H1 (cell line): ENCODE results near the gene ANO2. TPM values are rescaled to one million over a fixed set of nuclear protein-coding genes. Genes with fewer than 3 reads are reported as not detected.

Source experiments
- CTCF ChIA-PET: fragments of 300-600 bp; sonication (Branson Sonifier 250); formaldehyde crosslinking; loops from one replicate; lab custom pipeline; 2021; ENCODE audit not compliant: partially characterized antibody; lab: Charles Lee
- POLR2A ChIA-PET: fragments of 300-600 bp; sonication (Branson Sonifier 250); formaldehyde crosslinking; loops from one replicate; lab custom pipeline; 2021; ENCODE audit warnings: inconsistent platforms; ENCODE audit not compliant: partially characterized antibody; lab: Charles Lee
- DNase-seq, 2 experiments: peaks; one replicate each; pipeline versions ENCODE4 v3.0.0 to v3.0.0-alpha.2; 2010 to 2022; ENCODE audit warnings: low spot score in 2 of 2, low read depth in 1 of 2, mixed read lengths in 1 of 2
- FAIRE-seq: peaks from 2 replicates; lab custom pipeline; 2011; peaks lifted over from hg19 to GRCh38; lab: Jason Lieb, UNC
- H2AFZ ChIP-seq: 2 replicates; pipeline ENCODE4 v1.8.1; 2012; ENCODE audit warnings: low read length, inconsistent platforms
- H2AK5ac ChIP-seq: 2 replicates; pipeline ENCODE4 v1.6.1; 2013; ENCODE audit warnings: low read depth, low read length
- H2BK120ac ChIP-seq: replicated peaks from 2 replicates; pipeline ENCODE3; 2013; ENCODE audit warnings: low read depth, low read length, inconsistent platforms
- H2BK12ac ChIP-seq: 2 replicates; pipeline ENCODE4 v1.6.1; 2013; ENCODE audit warnings: low read depth, low read length
- H2BK15ac ChIP-seq: 2 replicates; pipeline ENCODE4 v1.6.1; 2013; ENCODE audit warnings: low read length
- H2BK20ac ChIP-seq: 2 replicates; pipeline ENCODE4 v1.6.1; 2013; ENCODE audit warnings: low read length
- H2BK5ac ChIP-seq: 2 replicates; pipeline ENCODE4 v1.6.1; 2013; ENCODE audit warnings: low read depth, low read length
- H3K14ac ChIP-seq: 2 replicates; pipeline ENCODE4 v1.6.1; 2013; ENCODE audit warnings: inconsistent platforms; ENCODE audit not compliant: insufficient read length
- H3K18ac ChIP-seq: 2 replicates; pipeline ENCODE4 v1.6.1; 2013; ENCODE audit warnings: low read length; ENCODE audit errors: extremely low read depth
- H3K23ac ChIP-seq: 2 replicates; pipeline ENCODE4 v1.6.1; 2013; ENCODE audit warnings: inconsistent platforms; ENCODE audit not compliant: insufficient read length
- H3K23me2 ChIP-seq: 2 replicates; pipeline ENCODE4 v1.6.1; 2013; ENCODE audit warnings: low read depth, low read length
- H3K27ac ChIP-seq: 2 replicates; pipeline ENCODE4 v1.6.1; 2011; ENCODE audit warnings: low read depth, low read length, inconsistent platforms
- H3K27me3 ChIP-seq, 4 experiments: replicated peaks in 1 of 4; 1 replicate in 1 of 4; 2 replicates in 3 of 4; pipeline versions ENCODE4 v1.6.1 to v1.8.1; 2011 to 2013; ENCODE audit warnings: low read length in 3 of 4, mild to moderate bottlenecking in 3 of 4, inconsistent platforms in 2 of 4, mixed read lengths in 2 of 4, moderate library complexity in 1 of 4; ENCODE audit not compliant: control insufficient read depth in 3 of 4, insufficient read depth in 3 of 4; ENCODE audit errors: extremely low read depth in 1 of 4
- H3K36me3 ChIP-seq, 4 experiments: 2 replicates each; pipeline versions ENCODE4 v1.6.1 to v1.8.1; 2011 to 2013; ENCODE audit warnings: mild to moderate bottlenecking in 4 of 4, low read length in 3 of 4, moderate library complexity in 2 of 4, control low read depth in 1 of 4, inconsistent platforms in 1 of 4; ENCODE audit not compliant: insufficient read depth in 4 of 4, control insufficient read depth in 2 of 4
- H3K4ac ChIP-seq: replicated peaks from 2 replicates; pipeline ENCODE3; 2013; ENCODE audit warnings: low read length, low read depth, mixed read lengths, inconsistent platforms; ENCODE audit not compliant: insufficient read length
- H3K4me1 ChIP-seq, 4 experiments: replicated peaks in 1 of 4; 1 replicate in 1 of 4; 2 replicates in 3 of 4; pipeline versions ENCODE4 v1.6.1 to v1.8.1; 2011 to 2013; ENCODE audit warnings: low read length in 3 of 4, inconsistent platforms in 2 of 4, mixed read lengths in 1 of 4; ENCODE audit not compliant: insufficient read depth in 4 of 4, control insufficient read depth in 3 of 4
- H3K4me2 ChIP-seq, 2 experiments: 2 replicates each; pipeline versions ENCODE4 v1.6.1 to v1.8.1; 2011 to 2013; ENCODE audit warnings: low read depth in 2 of 2, low read length in 2 of 2, control low read depth in 1 of 2, inconsistent platforms in 1 of 2, mild to moderate bottlenecking in 1 of 2; ENCODE audit not compliant: insufficient read depth in 1 of 2
- H3K4me3 ChIP-seq, 4 experiments: fragments of 200-600, 300-600 bp in 1 of 4; sonication (generic), shearing (Covaris generic), sonication (Bioruptor Twin) in 1 of 4; 2 replicates each; pipeline versions ENCODE4 v1.5.1 to v1.8.1; 2011 to 2016; ENCODE audit warnings: low read length in 4 of 4, low read depth in 3 of 4, control low read depth in 2 of 4, inconsistent platforms in 2 of 4, mild to moderate bottlenecking in 2 of 4, mixed read lengths in 1 of 4, moderate library complexity in 1 of 4; ENCODE audit not compliant: insufficient read depth in 2 of 4; ENCODE audit errors: extremely low read depth in 1 of 4
- H3K56ac ChIP-seq: replicated peaks from 2 replicates; pipeline ENCODE3; 2013; ENCODE audit warnings: low read depth, mild to moderate bottlenecking, mixed read lengths, low read length, inconsistent platforms; ENCODE audit not compliant: insufficient read length
- H3K79me1 ChIP-seq: 2 replicates; pipeline ENCODE4 v1.6.1; 2013; ENCODE audit warnings: low read depth, low read length, control low read depth
- H3K79me2 ChIP-seq, 2 experiments: 2 replicates each; pipeline versions ENCODE4 v1.6.1 to v1.8.1; 2012 to 2013; ENCODE audit warnings: low read length in 2 of 2, mild to moderate bottlenecking in 2 of 2, inconsistent platforms in 1 of 2; ENCODE audit not compliant: insufficient read depth in 2 of 2, control insufficient read depth in 1 of 2
- H3K9ac ChIP-seq, 4 experiments: replicated peaks in 1 of 4; 1 replicate in 1 of 4; 2 replicates in 3 of 4; pipeline versions ENCODE4 v1.6.1 to v1.8.1; 2011 to 2013; ENCODE audit warnings: low read depth in 3 of 4, low read length in 3 of 4, control low read depth in 2 of 4, mild to moderate bottlenecking in 2 of 4, moderate library complexity in 2 of 4, inconsistent platforms in 1 of 4; ENCODE audit errors: extremely low read depth in 1 of 4
- H3K9me3 ChIP-seq, 2 experiments: 2 replicates each; pipeline versions ENCODE4 v1.6.1 to v1.8.1; 2012 to 2013; ENCODE audit warnings: mild to moderate bottlenecking in 2 of 2, moderate library complexity in 2 of 2, control low read depth in 1 of 2, inconsistent platforms in 1 of 2, low read depth in 1 of 2, low read length in 1 of 2, mixed read lengths in 1 of 2; ENCODE audit not compliant: insufficient read depth in 2 of 2
- H4K20me1 ChIP-seq, 2 experiments: replicated peaks in 1 of 2; 2 replicates each; pipeline versions ENCODE3 to v1.8.1; 2011 to 2013; ENCODE audit warnings: inconsistent platforms in 2 of 2, low read length in 2 of 2, mild to moderate bottlenecking in 1 of 2; ENCODE audit not compliant: insufficient read depth in 2 of 2, control insufficient read depth in 1 of 2
- H4K5ac ChIP-seq: 2 replicates; pipeline ENCODE4 v1.6.1; 2013; ENCODE audit warnings: low read length, low read depth, mixed read lengths, inconsistent platforms; ENCODE audit not compliant: insufficient read length
- H4K8ac ChIP-seq: 2 replicates; pipeline ENCODE4 v1.8.0; 2013; ENCODE audit warnings: mild to moderate bottlenecking, moderate library complexity, low read length, inconsistent platforms; ENCODE audit not compliant: insufficient read depth; ENCODE audit errors: extremely low read depth
- H4K91ac ChIP-seq: replicated peaks from 2 replicates; pipeline ENCODE3; 2013; ENCODE audit warnings: low read length, mixed read lengths, inconsistent platforms; ENCODE audit not compliant: insufficient read length
- CEBPB ChIP-seq: IDR thresholded peaks from 2 replicates; pipeline ENCODE4 v1.6.1; 2012; ENCODE audit warnings: low read depth, low read length
- CTCF ChIP-seq, 3 experiments: IDR thresholded peaks; 1 replicate in 2 of 3; 2 replicates in 1 of 3; pipeline versions ENCODE4 v1.5.1 to v1.6.1; 2011; ENCODE audit warnings: low read length in 3 of 3, mild to moderate bottlenecking in 3 of 3, inconsistent platforms in 2 of 3, low read depth in 1 of 3, moderate library complexity in 1 of 3; ENCODE audit not compliant: insufficient read depth in 1 of 3; ENCODE audit errors: control extremely low read depth in 1 of 3
- EZH2 ChIP-seq: fragments of 200-600 bp; sonication (generic); IDR thresholded peaks from 2 replicates; pipeline ENCODE4 v1.7.1; 2012; ENCODE audit warnings: low read depth, mild to moderate bottlenecking, moderate library complexity, low read length, inconsistent platforms; ENCODE audit not compliant: severe bottlenecking
- KDM5A ChIP-seq: fragments of 200-600 bp; IDR thresholded peaks from 2 replicates; pipeline ENCODE4 v1.7.1; 2012; ENCODE audit warnings: mild to moderate bottlenecking, low read length, inconsistent platforms, mixed read lengths
- PHF8 ChIP-seq: fragments of 200-600 bp; sonication (generic); conservative IDR thresholded peaks from 2 replicates; pipeline ENCODE4 v1.7.1; 2012; ENCODE audit warnings: low read depth, mild to moderate bottlenecking, inconsistent platforms, low read length, moderate library complexity
- SP1 ChIP-seq: IDR thresholded peaks from 2 replicates; pipeline ENCODE4 v1.6.1; 2011; ENCODE audit warnings: low read depth, low read length
- WGBS, 2 experiments: shearing (Covaris generic) in 1 of 2; methylation state at CpG; one replicate each; pipeline versions ENCODE4 v1.1.6 to v1.1.7; 2013 to 2015; ENCODE audit warnings: low lambda C conversion rate in 2 of 2, mixed read lengths in 2 of 2, inconsistent platforms in 1 of 2, low coverage in 1 of 2, missing lambda C conversion rate in 1 of 2; ENCODE audit not compliant: insufficient replicate concordance in 2 of 2, insufficient coverage in 1 of 2, insufficient read length in 1 of 2; ENCODE audit errors: extremely low coverage in 1 of 2, missing lambda C conversion rate in 1 of 2; 5-methylcytosine and 5-hydroxymethylcytosine counted together
- polyA plus RNA-seq, 7 experiments: library from polyadenylated mRNA; depleted of rRNA in 3 of 7; stranded (reverse) in 5 of 7; unstranded in 2 of 7; fragments of >200 nt in 5 of 7; fragments of 200-250 nt in 2 of 7; gene quantifications; 1 replicate in 5 of 7; 2 replicates in 1 of 7; 4 replicates in 1 of 7; pipeline versions ENCODE4 v1.2.1 to v1.2.3, GENCODE V29; 2011 to 2013; ENCODE audit warnings: missing spikeins in 2 of 7, mixed read lengths in 2 of 7
- total RNA-seq: library from RNA; stranded (reverse); fragmentation: NEBNext Ultra II Directional; extraction: Animal tissue kit (Norgen Biotek cat#: 25700); gene quantifications from 2 replicates; pipeline ENCODE4 v1.2.1, GENCODE V29; 2021

Gene ANO2
- total and polyA plus RNA-seq, 2 of the 8 experiments (the other 6 are each of a cell fraction or from before 2014, with no cell fraction given) = 1.9 to 5.5 TPM

- Histone ChIP-seq H4K5ac (no peak overlapping the region), H3K27me3 (0 out of 7 replicates have a peak, but pooled peaks cover 0 to 3% (median 0%) of the 10 kb centered on the region in 4 experiments), H4K8ac (no peak overlapping the region), H3K9me3 (no peaks in the 10 kb centered on the region), H3K4ac (no peak overlapping the region), H3K79me1 (no peaks in the 10 kb centered on the region), H2BK5ac (no peak overlapping the region), H3K18ac (no peak overlapping the region), H3K36me3 (no peaks in the 10 kb centered on the region), H2AFZ (no peak overlapping the region), H4K20me1 (peaks cover 0 to 4% of the 10 kb centered on the region in 2 experiments), H2BK120ac (no peak overlapping the region), H3K23ac (no peak overlapping the region), H3K27ac (no peak overlapping the region), H2BK12ac (no peak overlapping the region), H3K23me2 (no peaks in the 10 kb centered on the region), H3K4me2 (no peak overlapping the region), H3K79me2 (no peaks in the 10 kb centered on the region), H3K56ac (no peak overlapping the region), H2BK20ac (no peak overlapping the region), H4K91ac (no peak overlapping the region), H2BK15ac (no peak overlapping the region), H3K4me1 (peaks cover 3 to 6% (median 5%) of the 10 kb centered on the region in 4 experiments; a peak in 4 of 7 replicates), H2AK5ac (no peak overlapping the region), H3K9ac (no peak overlapping the region), H3K4me3 (no peak overlapping the region), H3K14ac (no peak overlapping the region)
- POLR2A ChIA-PET = interaction anchor here (1.4 kb wide), 1 partner anchor 8 kb away, joined by 3 read pairs; no protein-coding TSS in a partner anchor
- no peak for DNase-seq
- CTCF ChIA-PET = interaction anchor here (0.9 to 1.9 kb wide), 10 partner anchors 10 to 156 kb away, joined by 3 to 6 read pairs (median 4); partner anchors contain the start of gene ANO2
- 91% methylated on average over 5 of the region's 5 CpGs; no CpG with 5 or more reads in 1 of the 2 experiments for WGBS, 2 experiments
- TF ChIP-seq SP1 (no peak), KDM5A (no peak), PHF8 (no peak), EZH2 (no peak), CEBPB (no peak), CTCF (IDR thresholded peaks at IDR 0.05; ENCODE audit: control extremely low read depth in 1 of 3, insufficient read depth in 1 of 3, low read depth in 1 of 3, low read length in 3 of 3) (peak in 2 of 3 experiments; percentile 6 to 38; a peak in 2 of 4 replicates)
- FAIRE-seq = no peak
Measured at GRCh38 chr12:5969974-5970690, 25.1 kb upstream of the ANO2 start.
